GM19372 (cell line): ENCODE results near the gene DNAJC11.

Source experiments
- ATAC-seq: cut with Tn5 transposase; IDR thresholded peaks from one replicate; pipeline ENCODE4 v1.9.1; 2021; ENCODE audit warnings: mild to moderate bottlenecking, low read depth, moderate library complexity; ENCODE audit not compliant: unreplicated experiment

DNAJC11 gene

GRCh38 chr1:6588893-6589520 is 112.6 kb downstream of the DNAJC11 start:
- ATAC-seq, result no peak

GRCh38 chr1:6588128-6588892 is 113.3 kb downstream of the DNAJC11 start:
- no peak for ATAC-seq

GRCh38 chr1:6587261-6588005 is 114.2 kb downstream of the DNAJC11 start:
- ATAC-seq, result no peak

DNA sequence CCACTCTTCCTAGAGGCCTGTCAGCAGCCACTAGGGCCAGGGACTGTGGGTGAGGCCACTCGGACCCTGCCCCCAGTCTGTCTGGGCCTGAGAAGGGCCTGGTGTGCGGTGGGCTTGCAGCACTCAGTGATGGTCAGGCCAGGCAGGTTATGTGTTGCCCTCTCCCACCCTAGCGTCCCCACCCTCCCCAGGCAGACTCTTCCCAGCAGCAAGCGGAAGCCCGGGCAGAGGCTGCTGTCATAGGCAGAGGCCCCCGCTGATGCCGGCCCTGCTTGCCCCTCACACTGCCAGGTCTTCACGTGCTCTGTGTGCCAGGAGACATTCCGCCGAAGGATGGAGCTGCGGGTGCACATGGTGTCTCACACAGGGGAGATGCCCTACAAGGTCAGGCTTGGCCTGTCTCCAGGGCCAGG is 115.2 kb downstream of the DNAJC11 start:
- no peak for ATAC-seq

- ATAC-seq, result no peak
Measured at GRCh38 chr1:6585841-6586240, 115.8 kb downstream of the DNAJC11 start.

DNA sequence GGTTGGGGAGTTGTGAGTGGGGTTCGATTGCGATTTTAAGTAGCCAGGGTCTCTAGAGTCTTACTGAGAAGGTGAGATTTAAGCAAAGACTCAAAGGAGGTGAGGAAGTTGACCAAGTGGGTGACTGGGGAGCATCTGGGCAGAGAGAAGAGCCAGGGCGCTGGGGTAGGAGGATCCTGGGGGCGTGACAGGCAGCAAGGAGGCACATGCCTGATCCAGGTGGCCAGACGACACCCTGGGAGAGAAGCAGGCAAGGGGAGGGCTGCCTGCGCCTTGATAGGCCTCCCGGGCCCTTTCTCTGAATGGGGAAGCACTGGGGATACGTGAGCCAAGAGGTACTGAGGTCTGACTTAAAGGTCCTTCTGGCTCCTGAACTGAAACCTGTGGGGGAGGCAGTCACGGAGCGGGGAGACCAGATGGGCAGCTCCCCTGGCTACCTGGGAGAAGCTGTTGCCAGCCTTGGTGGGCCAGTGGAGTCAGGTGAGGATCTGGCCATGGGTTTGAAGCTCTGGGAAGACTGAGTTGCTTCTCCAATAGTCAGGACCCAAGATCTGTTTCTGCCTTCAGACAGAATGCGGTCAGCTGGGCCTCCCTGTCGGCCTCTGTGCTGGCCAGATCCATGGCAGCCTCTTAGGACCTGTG is 116.4 kb downstream of the DNAJC11 start:
- no peak for ATAC-seq
